GM21717 (cell line): ENCODE results near the gene SGPP1.
"Not testable (repeated sequence)": the region's sequence is repeated elsewhere in the genome, so short reads cannot be mapped to it uniquely, and the experiment has no call there.

ENCODE experiments used
- ATAC-seq: cut with Tn5 transposase; IDR thresholded peaks from one replicate; pipeline ENCODE4 v1.9.1; 2021; ENCODE audit warnings: mild to moderate bottlenecking, moderate library complexity; ENCODE audit not compliant: unreplicated experiment

SGPP1 gene

GRCh38 chr14:63677891-63678379 lies 49.9 kb downstream of the SGPP1 start:
- ATAC-seq, result no peak

GRCh38 chr14:63676615-63677014 lies 51.2 kb downstream of the SGPP1 start:
- ATAC-seq, result no peak

- no peak for ATAC-seq
Observed at GRCh38 chr14:63673886-63674497, 53.9 kb downstream of the SGPP1 start.

- no peak for ATAC-seq
Observed at GRCh38 chr14:63673255-63673654, 54.6 kb downstream of the SGPP1 start.

- no peak for ATAC-seq
Observed at GRCh38 chr14:63672417-63673180, 55.3 kb downstream of the SGPP1 start.

- ATAC-seq, result no peak
Observed at GRCh38 chr14:63671987-63672386, 55.9 kb downstream of the SGPP1 start.

GRCh38 chr14:63670692-63671091 lies 57.2 kb downstream of the SGPP1 start:
- ATAC-seq, result no peak

GRCh38 chr14:63666335-63666734 lies 61.5 kb downstream of the SGPP1 start:
- ATAC-seq, result no peak

- no peak for ATAC-seq
Observed at GRCh38 chr14:63663428-63664341, 64.2 kb downstream of the SGPP1 start.

GRCh38 chr14:63662776-63663175 lies 65.1 kb downstream of the SGPP1 start:
- ATAC-seq, result no peak

- ATAC-seq, result not testable (repeated sequence)
Observed at GRCh38 chr14:63661881-63662280, 66.0 kb downstream of the SGPP1 start.

GRCh38 chr14:63659726-63660125 lies 68.1 kb downstream of the SGPP1 start:
- ATAC-seq, result no peak

GRCh38 chr14:63656194-63656593 lies 71.7 kb downstream of the SGPP1 start:
- no peak for ATAC-seq

GRCh38 chr14:63654936-63655335 lies 72.9 kb downstream of the SGPP1 start:
- ATAC-seq, result no peak

- no peak for ATAC-seq
Observed at GRCh38 chr14:63654346-63654745, 73.5 kb downstream of the SGPP1 start.

- no peak for ATAC-seq
Observed at GRCh38 chr14:63652406-63652805, 75.5 kb downstream of the SGPP1 start.

- no peak for ATAC-seq
Observed at GRCh38 chr14:63650256-63650952, 77.5 kb downstream of the SGPP1 start.

GRCh38 chr14:63647696-63648410 lies 80.0 kb downstream of the SGPP1 start:
- no peak for ATAC-seq

GRCh38 chr14:63644741-63645140 lies 83.1 kb downstream of the SGPP1 start:
- ATAC-seq, result no peak
